ENCODE results near the gene EIF2B4. TPM values are rescaled to one million over a fixed set of nuclear protein-coding genes. Genes with fewer than 3 reads are reported as not detected.

EIF2B4 gene
- total RNA-seq, 1 donor = 19.2 TPM

- no peaks in the 10 kb centered on the region for H3K27me3 ChIP-seq (ENCODE audit: insufficient read depth, low read length)
- no peak overlapping the region for H3K27ac ChIP-seq (ENCODE audit: low read depth, low read length)
- no peak for TF ChIP-seq CTCF (IDR thresholded peaks at IDR 0.05; ENCODE audit: extremely low read depth, low read depth, low read length)
Observed at GRCh38 chr2:27314709-27315108, 55.4 kb downstream of the EIF2B4 start.

More at GRCh38 chr2:27314709-27315108, 55.4 kb downstream of the EIF2B4 start:
- Histone ChIP-seq H3K36me3 (ENCODE audit: insufficient read depth, low read length) (peaks cover 26% of the 10 kb centered on the region), H4K20me1 (ENCODE audit: insufficient read depth, low read length) (peaks cover 52% of the 10 kb centered on the region), H3K4me2 (ENCODE audit: insufficient read depth, low read length) (no peak overlapping the region), H3K4me3 (ENCODE audit: insufficient read depth, low read length) (no peak overlapping the region), H2AFZ (ENCODE audit: low read length) (no peak overlapping the region), H3K79me2 (ENCODE audit: insufficient read depth, low read length) (peaks cover 9% of the 10 kb centered on the region), H3K9me3 (ENCODE audit: low read depth, low read length) (no peaks in the 10 kb centered on the region), H3K4me1 (ENCODE audit: insufficient read depth, low read length) (no peaks in the 10 kb centered on the region)
- DNase-seq (ENCODE audit: insufficient read length, low spot score, missing footprints) = peak; percentile 49

Other genes with a start within 250 kb of the EIF2B4 start
- under 0.01 TPM in 2 replicates for gene ABHD1, start 246.5 kb downstream of the EIF2B4 start, total RNA-seq
- gene PREB, start 235.7 kb downstream of the EIF2B4 start, total RNA-seq = 42.4 and 45.2 TPM in 2 replicates
- not detected in 2 replicates for gene PRR30, start 230.9 kb downstream of the EIF2B4 start, total RNA-seq
- not detected in 2 replicates for gene TCF23, start 221.3 kb downstream of the EIF2B4 start, total RNA-seq
- 187 and 198 TPM in 2 replicates for gene ATRAID, start 158.3 kb downstream of the EIF2B4 start, total RNA-seq
- gene SLC5A6, start 158.1 kb downstream of the EIF2B4 start, total RNA-seq = 14.1 TPM in 2 replicates
- 28.6 and 30.8 TPM in 2 replicates for gene CAD, start 153.0 kb downstream of the EIF2B4 start, total RNA-seq
- gene SLC30A3, start 107.3 kb downstream of the EIF2B4 start, total RNA-seq = under 0.01 and 0.88 TPM in 2 replicates
- gene DNAJC5G, start 94.9 kb downstream of the EIF2B4 start, total RNA-seq = not detected in 2 replicates
- gene TRIM54, start 87.9 kb downstream of the EIF2B4 start, total RNA-seq = not detected in 2 replicates
- 0.36 and 1.2 TPM in 2 replicates for gene UCN, start 61.9 kb downstream of the EIF2B4 start, total RNA-seq
- 98.8 and 112 TPM in 2 replicates for gene MPV17, start 47.2 kb downstream of the EIF2B4 start, total RNA-seq
- 32.7 and 34.4 TPM in 2 replicates for gene GTF3C2, start 13.6 kb downstream of the EIF2B4 start, total RNA-seq
- 152 and 165 TPM in 2 replicates for gene SNX17, start 278 bp upstream of the EIF2B4 start, total RNA-seq
- 6.2 and 8.3 TPM in 2 replicates for gene ZNF513, start 10.4 kb upstream of the EIF2B4 start, total RNA-seq
- gene PPM1G, start 39.3 kb upstream of the EIF2B4 start, total RNA-seq = 56.6 and 65.5 TPM in 2 replicates
- gene NRBP1, start 58.3 kb upstream of the EIF2B4 start, total RNA-seq = 147 and 151 TPM in 2 replicates
- gene KRTCAP3, start 72.0 kb upstream of the EIF2B4 start, total RNA-seq = under 0.01 and 0.72 TPM in 2 replicates
- 33.3 and 35.5 TPM in 2 replicates for gene IFT172, start 119.4 kb upstream of the EIF2B4 start, total RNA-seq
- gene FNDC4, start 124.9 kb upstream of the EIF2B4 start, total RNA-seq = 21.2 and 21.4 TPM in 2 replicates
- gene GCKR, start 126.5 kb upstream of the EIF2B4 start, total RNA-seq = 1.2 and 1.4 TPM in 2 replicates
- 21.4 and 21.8 TPM in 2 replicates for gene ZNF512, start 212.7 kb upstream of the EIF2B4 start, total RNA-seq